GM12892 (cell line): ENCODE measurements around the gene CBR1.

Experiments used
- POLR2A ChIP-seq: IDR thresholded peaks from 2 replicates; pipeline ENCODE4 v1.6.1; 2011; ENCODE audit warnings: low read depth, low read length, control low read depth
- POLR2AphosphoS5 ChIP-seq: IDR thresholded peaks from 2 replicates; pipeline ENCODE4 v1.6.1; 2011; ENCODE audit warnings: low read depth, low read length, control low read depth

GRCh38 chr21:36072453-36073162 is 2.8 kb downstream of the CBR1 start:
- TF ChIP-seq POLR2A (no peak), POLR2AphosphoS5 (no peak)
